SK-N-SH treated with all-trans-retinoic acid at 6 μM for 48 hours (cell line): Measurements from ENCODE around the gene PLCB2.

Experiments used
- ATAC-seq: fragments of 200-7000 bp; cut with Tn5 transposase; 3 replicates; pipeline ENCODE4 v1.9.1; 2020; ENCODE audit warnings: mild to moderate bottlenecking, moderate library complexity
- ARNTL ChIP-seq: fragments of 450-650 bp; formaldehyde crosslinking; IDR thresholded peaks from 2 replicates; pipeline ENCODE4 v1.5.0; 2020; ENCODE audit warnings: low read depth, mild to moderate bottlenecking, moderate library complexity, borderline replicate concordance
- BACH2 ChIP-seq: fragments of 250-450 bp; sonication (Bioruptor Pico); IDR thresholded peaks from 2 replicates; pipeline ENCODE4 v1.9.0; 2021; ENCODE audit warnings: mild to moderate bottlenecking, borderline replicate concordance
- CREB5 ChIP-seq: fragments of 250-450 bp; sonication (Bioruptor Pico); IDR thresholded peaks from 2 replicates; pipeline ENCODE4 v1.5.1; 2020; ENCODE audit warnings: low read depth, mild to moderate bottlenecking, moderate library complexity
- CSDC2 ChIP-seq: fragments of 250-450 bp; sonication (Bioruptor Pico); IDR thresholded peaks from 2 replicates; pipeline ENCODE4 v1.5.0; 2020; ENCODE audit warnings: mild to moderate bottlenecking, moderate library complexity
- CSRNP3 ChIP-seq: fragments of 250-450 bp; sonication (Bioruptor Pico); IDR thresholded peaks from 2 replicates; pipeline ENCODE4 v1.5.1; 2021; ENCODE audit warnings: mild to moderate bottlenecking, moderate library complexity
- ESRRG ChIP-seq: fragments of 250-450 bp; sonication (Bioruptor Pico); IDR thresholded peaks from 2 replicates; pipeline ENCODE4 v1.6.1; 2021; ENCODE audit warnings: mild to moderate bottlenecking
- GLIS3 ChIP-seq: fragments of 250-450 bp; sonication (Bioruptor Pico); IDR thresholded peaks from 2 replicates; pipeline ENCODE4 v1.5.0; 2020; ENCODE audit warnings: mild to moderate bottlenecking, moderate library complexity
- ISL1 ChIP-seq: fragments of 250-450 bp; sonication (Bioruptor Pico); IDR thresholded peaks from 2 replicates; pipeline ENCODE4 v2.1.2; 2022; ENCODE audit warnings: mild to moderate bottlenecking, moderate library complexity
- OSR1 ChIP-seq: fragments of 250-450 bp; sonication (Bioruptor Pico); IDR thresholded peaks from 2 replicates; pipeline ENCODE4 v1.8.0; 2022; ENCODE audit warnings: moderate library complexity, mild to moderate bottlenecking, inconsistent platforms
- PPARA ChIP-seq: fragments of 250-450 bp; sonication (Bioruptor Pico); IDR thresholded peaks from 2 replicates; pipeline ENCODE4 v1.5.0; 2020; ENCODE audit warnings: mild to moderate bottlenecking, borderline replicate concordance
- RARB ChIP-seq: fragments of 250-450 bp; sonication (Bioruptor Pico); IDR thresholded peaks from 2 replicates; pipeline ENCODE4 v1.8.0; 2021; ENCODE audit warnings: mild to moderate bottlenecking, moderate library complexity
- SNAI2 ChIP-seq: fragments of 250-450 bp; sonication (Bioruptor Pico); IDR thresholded peaks from 2 replicates; pipeline ENCODE4 v1.5.0; 2020; ENCODE audit warnings: mild to moderate bottlenecking, moderate library complexity
- TCF4 ChIP-seq: fragments of 250-450 bp; sonication (Bioruptor Pico); IDR thresholded peaks from 2 replicates; pipeline ENCODE4 v1.8.0; 2021; ENCODE audit warnings: mild to moderate bottlenecking, moderate library complexity, borderline replicate concordance
- TOX ChIP-seq: fragments of 250-450 bp; sonication (Bioruptor Pico); IDR thresholded peaks from 2 replicates; pipeline ENCODE4 v1.8.0; 2021; ENCODE audit warnings: mild to moderate bottlenecking, moderate library complexity, borderline replicate concordance
- ZC3H10 ChIP-seq: fragments of 250-450 bp; sonication (Bioruptor Pico); IDR thresholded peaks from 2 replicates; pipeline ENCODE4 v1.5.1; 2021; ENCODE audit warnings: mild to moderate bottlenecking, moderate library complexity
- ZFP3 ChIP-seq: fragments of 250-450 bp; sonication (Bioruptor Pico); IDR thresholded peaks from 2 replicates; pipeline ENCODE4 v1.5.0; 2020; ENCODE audit warnings: mild to moderate bottlenecking, moderate library complexity
- ZFP30 ChIP-seq: fragments of 450-650 bp; formaldehyde crosslinking; IDR thresholded peaks from 2 replicates; pipeline ENCODE4 v1.5.0; 2022; ENCODE audit warnings: mild to moderate bottlenecking, moderate library complexity
- ZNF565 ChIP-seq: fragments of 450-650 bp; formaldehyde crosslinking; conservative IDR thresholded peaks from 2 replicates; pipeline ENCODE4 v1.5.0; 2020; ENCODE audit warnings: low read depth, mild to moderate bottlenecking, moderate library complexity
- ZNF70 ChIP-seq: fragments of 450-650 bp; formaldehyde crosslinking; IDR thresholded peaks from 2 replicates; pipeline ENCODE4 v1.5.0; 2020; ENCODE audit warnings: mild to moderate bottlenecking, moderate library complexity
- ZNF8 ChIP-seq: fragments of 450-650 bp; formaldehyde crosslinking; IDR thresholded peaks from 2 replicates; pipeline ENCODE4 v1.5.0; 2020; ENCODE audit warnings: mild to moderate bottlenecking, moderate library complexity
- TF ChIP-seq, protein P1 (sequence below): fragments of 250-450 bp; sonication (Bioruptor Pico); IDR thresholded peaks from 2 replicates; pipeline ENCODE4 v1.8.0; 2021; ENCODE audit warnings: low read depth, mild to moderate bottlenecking, moderate library complexity, borderline replicate concordance
- TF ChIP-seq, protein P2 (sequence below): fragments of 250-450 bp; sonication (Bioruptor Pico); IDR thresholded peaks from 2 replicates; pipeline ENCODE4 v1.5.0; 2020; ENCODE audit warnings: mild to moderate bottlenecking, moderate library complexity
- TF ChIP-seq, protein P3 (sequence below): fragments of 250-450 bp; sonication (Bioruptor Pico); IDR thresholded peaks from 2 replicates; pipeline ENCODE4 v1.8.0; 2020; ENCODE audit warnings: mild to moderate bottlenecking, moderate library complexity, borderline replicate concordance

PLCB2 gene

DNA sequence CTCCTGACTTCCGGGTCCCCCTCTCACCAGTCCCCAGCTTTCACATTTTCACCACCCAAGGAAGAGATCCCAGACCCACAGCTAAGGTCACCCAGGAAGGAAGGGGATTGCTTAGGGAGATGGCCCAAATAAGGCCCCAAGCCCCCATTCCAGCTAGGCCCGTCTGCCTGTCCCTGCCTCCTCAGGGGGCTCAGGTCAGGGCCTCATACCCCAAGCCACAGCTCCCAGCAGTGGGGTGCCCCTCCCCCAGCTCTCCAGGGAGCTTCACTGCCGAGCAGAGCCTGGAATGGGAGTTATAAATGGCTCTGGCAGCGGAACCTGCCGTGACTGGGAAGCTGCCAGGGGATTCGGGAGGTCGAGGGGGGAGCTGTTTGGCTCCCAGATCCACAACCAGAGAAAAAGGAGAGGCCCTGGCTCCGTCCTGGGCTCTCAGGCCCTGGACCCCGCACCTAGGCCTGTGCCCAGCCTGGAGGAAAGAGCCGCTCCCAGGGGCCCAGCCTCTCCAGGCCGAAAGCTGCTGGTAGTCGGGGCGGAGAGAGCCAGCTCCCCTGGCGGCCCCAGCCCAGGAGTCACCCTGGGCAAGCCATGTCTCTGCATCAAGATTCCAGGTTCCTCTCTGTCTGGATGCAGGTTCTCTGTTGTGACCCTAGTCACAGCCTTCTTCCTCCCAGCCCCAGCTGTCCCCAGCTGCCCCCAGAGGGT, 32.5 kb upstream of the PLCB2 start:
- ATAC-seq: peak; percentile 51
- no peak for TF ChIP-seq CSDC2 (CRISPR knock-in tag)
- no peak for TF ChIP-seq ZNF70
- TF ChIP-seq ESRRG (CRISPR knock-in tag): 0 out of 2 replicates have a peak, but pooled peaks have one; percentile 36
- no peak for TF ChIP-seq TOX
- TF ChIP-seq PPARA (CRISPR knock-in tag): no peak
- TF ChIP-seq ZC3H10: no peak
- TF ChIP-seq, protein P1, sequence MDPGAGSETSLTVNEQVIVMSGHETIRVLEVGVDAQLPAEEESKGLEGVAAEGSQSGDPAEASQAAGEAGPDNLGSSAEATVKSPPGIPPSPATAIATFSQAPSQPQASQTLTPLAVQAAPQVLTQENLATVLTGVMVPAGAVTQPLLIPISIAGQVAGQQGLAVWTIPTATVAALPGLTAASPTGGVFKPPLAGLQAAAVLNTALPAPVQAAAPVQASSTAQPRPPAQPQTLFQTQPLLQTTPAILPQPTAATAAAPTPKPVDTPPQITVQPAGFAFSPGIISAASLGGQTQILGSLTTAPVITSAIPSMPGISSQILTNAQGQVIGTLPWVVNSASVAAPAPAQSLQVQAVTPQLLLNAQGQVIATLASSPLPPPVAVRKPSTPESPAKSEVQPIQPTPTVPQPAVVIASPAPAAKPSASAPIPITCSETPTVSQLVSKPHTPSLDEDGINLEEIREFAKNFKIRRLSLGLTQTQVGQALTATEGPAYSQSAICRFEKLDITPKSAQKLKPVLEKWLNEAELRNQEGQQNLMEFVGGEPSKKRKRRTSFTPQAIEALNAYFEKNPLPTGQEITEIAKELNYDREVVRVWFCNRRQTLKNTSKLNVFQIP: no peak
- no peak for TF ChIP-seq ZNF8 (CRISPR knock-in tag)
- no peak for TF ChIP-seq GLIS3 (CRISPR knock-in tag)
- no peak for TF ChIP-seq CREB5 (CRISPR knock-in tag)
- 0 out of 2 replicates have a peak, but pooled peaks have one; percentile 31 for TF ChIP-seq SNAI2 (CRISPR knock-in tag)
- peak; percentile 1; the same call in 1 of the 2 replicates for TF ChIP-seq ZFP30 (CRISPR knock-in tag)
- TF ChIP-seq ARNTL (CRISPR knock-in tag): no peak
- TF ChIP-seq RARB (CRISPR knock-in tag): no peak
- TF ChIP-seq ISL1 (CRISPR knock-in tag): no peak
- no peak for TF ChIP-seq ZFP3 (CRISPR knock-in tag)
- TF ChIP-seq BACH2 (CRISPR knock-in tag): no peak
- TF ChIP-seq TCF4 (CRISPR knock-in tag): no peak
- TF ChIP-seq OSR1 (CRISPR knock-in tag): no peak
- TF ChIP-seq, protein P2, sequence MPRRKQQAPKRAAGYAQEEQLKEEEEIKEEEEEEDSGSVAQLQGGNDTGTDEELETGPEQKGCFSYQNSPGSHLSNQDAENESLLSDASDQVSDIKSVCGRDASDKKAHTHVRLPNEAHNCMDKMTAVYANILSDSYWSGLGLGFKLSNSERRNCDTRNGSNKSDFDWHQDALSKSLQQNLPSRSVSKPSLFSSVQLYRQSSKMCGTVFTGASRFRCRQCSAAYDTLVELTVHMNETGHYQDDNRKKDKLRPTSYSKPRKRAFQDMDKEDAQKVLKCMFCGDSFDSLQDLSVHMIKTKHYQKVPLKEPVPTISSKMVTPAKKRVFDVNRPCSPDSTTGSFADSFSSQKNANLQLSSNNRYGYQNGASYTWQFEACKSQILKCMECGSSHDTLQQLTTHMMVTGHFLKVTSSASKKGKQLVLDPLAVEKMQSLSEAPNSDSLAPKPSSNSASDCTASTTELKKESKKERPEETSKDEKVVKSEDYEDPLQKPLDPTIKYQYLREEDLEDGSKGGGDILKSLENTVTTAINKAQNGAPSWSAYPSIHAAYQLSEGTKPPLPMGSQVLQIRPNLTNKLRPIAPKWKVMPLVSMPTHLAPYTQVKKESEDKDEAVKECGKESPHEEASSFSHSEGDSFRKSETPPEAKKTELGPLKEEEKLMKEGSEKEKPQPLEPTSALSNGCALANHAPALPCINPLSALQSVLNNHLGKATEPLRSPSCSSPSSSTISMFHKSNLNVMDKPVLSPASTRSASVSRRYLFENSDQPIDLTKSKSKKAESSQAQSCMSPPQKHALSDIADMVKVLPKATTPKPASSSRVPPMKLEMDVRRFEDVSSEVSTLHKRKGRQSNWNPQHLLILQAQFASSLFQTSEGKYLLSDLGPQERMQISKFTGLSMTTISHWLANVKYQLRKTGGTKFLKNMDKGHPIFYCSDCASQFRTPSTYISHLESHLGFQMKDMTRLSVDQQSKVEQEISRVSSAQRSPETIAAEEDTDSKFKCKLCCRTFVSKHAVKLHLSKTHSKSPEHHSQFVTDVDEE: no peak
- TF ChIP-seq ZNF565 (CRISPR knock-in tag): no peak
- TF ChIP-seq, protein P3, sequence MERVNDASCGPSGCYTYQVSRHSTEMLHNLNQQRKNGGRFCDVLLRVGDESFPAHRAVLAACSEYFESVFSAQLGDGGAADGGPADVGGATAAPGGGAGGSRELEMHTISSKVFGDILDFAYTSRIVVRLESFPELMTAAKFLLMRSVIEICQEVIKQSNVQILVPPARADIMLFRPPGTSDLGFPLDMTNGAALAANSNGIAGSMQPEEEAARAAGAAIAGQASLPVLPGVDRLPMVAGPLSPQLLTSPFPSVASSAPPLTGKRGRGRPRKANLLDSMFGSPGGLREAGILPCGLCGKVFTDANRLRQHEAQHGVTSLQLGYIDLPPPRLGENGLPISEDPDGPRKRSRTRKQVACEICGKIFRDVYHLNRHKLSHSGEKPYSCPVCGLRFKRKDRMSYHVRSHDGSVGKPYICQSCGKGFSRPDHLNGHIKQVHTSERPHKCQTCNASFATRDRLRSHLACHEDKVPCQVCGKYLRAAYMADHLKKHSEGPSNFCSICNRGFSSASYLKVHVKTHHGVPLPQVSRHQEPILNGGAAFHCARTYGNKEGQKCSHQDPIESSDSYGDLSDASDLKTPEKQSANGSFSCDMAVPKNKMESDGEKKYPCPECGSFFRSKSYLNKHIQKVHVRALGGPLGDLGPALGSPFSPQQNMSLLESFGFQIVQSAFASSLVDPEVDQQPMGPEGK (CRISPR knock-in tag): no peak
- no peak for TF ChIP-seq CSRNP3 (CRISPR knock-in tag)

- TF ChIP-seq CREB5 (CRISPR knock-in tag) (no peak), ISL1 (CRISPR knock-in tag) (no peak), ESRRG (CRISPR knock-in tag) (no peak), ZNF8 (CRISPR knock-in tag) (no peak), ZC3H10 (no peak), GLIS3 (CRISPR knock-in tag) (no peak), BACH2 (CRISPR knock-in tag) (no peak), ZNF565 (CRISPR knock-in tag) (no peak), CSDC2 (CRISPR knock-in tag) (no peak), ARNTL (CRISPR knock-in tag) (no peak), TCF4 (CRISPR knock-in tag) (no peak)
- TF ChIP-seq, protein P3 (CRISPR knock-in tag): no peak; the same call in 1 of the 2 replicates
- 0 out of 3 replicates have a peak, but pooled peaks have one; percentile 1 for ATAC-seq
Observed at GRCh38 chr15:40339621-40339945, 31.8 kb upstream of the PLCB2 start.
